HL-60 (cell line): ENCODE data around the gene ARHGEF12.

Source experiments
- DNase-seq, 2 experiments: peaks; one replicate each; pipeline ENCODE4 v3.0.0-alpha.2; 2010 to 2020; ENCODE audit warnings: low read depth in 1 of 2, low spot score in 1 of 2
- H3K27ac ChIP-seq: fragments of 250-450 bp; sonication (Bioruptor Pico); replicated peaks from 2 replicates; pipeline ENCODE4 v1.5.1; 2020; ENCODE audit warnings: mild to moderate bottlenecking, moderate library complexity
- H3K27me3 ChIP-seq: fragments of 250-450 bp; sonication (Bioruptor Pico); 2 replicates; pipeline ENCODE4 v1.5.1; 2021; ENCODE audit warnings: mild to moderate bottlenecking, moderate library complexity; ENCODE audit not compliant: insufficient read depth, poor library complexity, severe bottlenecking
- H3K4me3 ChIP-seq: replicated peaks from 2 replicates; pipeline ENCODE4 v1.5.1; 2011; ENCODE audit warnings: mild to moderate bottlenecking, control low read depth, low read length; ENCODE audit not compliant: insufficient read depth
- CTCF ChIP-seq: IDR thresholded peaks from one replicate; pipeline ENCODE4 v1.5.1; 2011; ENCODE audit warnings: low read length, control low read depth, inconsistent platforms; ENCODE audit not compliant: insufficient read depth
- GABPA ChIP-seq: IDR thresholded peaks from 2 replicates; pipeline ENCODE4 v1.6.1; 2012; ENCODE audit warnings: low read depth
- POLR2AphosphoS5 ChIP-seq: IDR thresholded peaks from 2 replicates; pipeline ENCODE4 v1.6.1; 2012; ENCODE audit warnings: low read depth
- REST ChIP-seq: IDR thresholded peaks from 2 replicates; pipeline ENCODE4 v1.6.1; 2012; ENCODE audit warnings: low read depth; ENCODE audit not compliant: insufficient replicate concordance
- SPI1 ChIP-seq: IDR thresholded peaks from 2 replicates; pipeline ENCODE4 v1.6.1; 2012; ENCODE audit warnings: low read depth, mild to moderate bottlenecking, borderline replicate concordance

The ARHGEF12 gene

GRCh38 chr11:120471994-120472393 is 135.8 kb downstream of the ARHGEF12 start:
- Histone ChIP-seq H3K27ac (no peak overlapping the region), H3K4me3 (no peak overlapping the region), H3K27me3 (peaks cover 11% of the 10 kb centered on the region)
- TF ChIP-seq SPI1 (no peak), POLR2AphosphoS5 (no peak), REST (no peak), CTCF (no peak), GABPA (no peak)
- no peak for DNase-seq

- Histone ChIP-seq H3K4me3 (no peak overlapping the region), H3K27me3 (peaks cover 11% of the 10 kb centered on the region), H3K27ac (no peak overlapping the region)
- no peak for TF ChIP-seq GABPA
- TF ChIP-seq CTCF, result no peak
- DNase-seq, result no peak
Measured at GRCh38 chr11:120473503-120473902, 137.3 kb downstream of the ARHGEF12 start.

- H3K4me3 ChIP-seq, result no peak overlapping the region
- no peak for TF ChIP-seq GABPA
- no peak for TF ChIP-seq SPI1
- TF ChIP-seq CTCF, result no peak
- no peak for TF ChIP-seq POLR2AphosphoS5
- TF ChIP-seq REST, result no peak
Measured at GRCh38 chr11:120482149-120482548, 145.9 kb downstream of the ARHGEF12 start.

GRCh38 chr11:120484722-120485121 is 148.5 kb downstream of the ARHGEF12 start:
- Histone ChIP-seq H3K4me3 (no peak overlapping the region), H3K27ac (no peak overlapping the region), H3K27me3 (peaks cover 13% of the 10 kb centered on the region)
- DNase-seq, result no peak
- TF ChIP-seq SPI1 (no peak), REST (no peak), POLR2AphosphoS5 (no peak)

More at GRCh38 chr11:120482149-120482548, 145.9 kb downstream of the ARHGEF12 start:
- no peak overlapping the region for H3K27ac ChIP-seq
- H3K27me3 ChIP-seq, result peaks cover 7% of the 10 kb centered on the region
- DNase-seq, result no peak
